PC-3 (cell line): ENCODE measurements around the gene NFYB. TPM values are rescaled to one million over a fixed set of nuclear protein-coding genes. Genes with fewer than 3 reads are reported as not detected.

Experiments
- ATAC-seq: fragments of 200-7000 bp; cut with Tn5 transposase; 2 replicates; pipeline ENCODE4 v1.9.1; 2020; ENCODE audit warnings: mild to moderate bottlenecking, moderate library complexity
- Bru-seq: library from RNA; stranded (reverse); fragments of 400-500 nt; gene quantifications from one replicate; lab custom pipeline; 2021; lab: Mats Ljungman, UMichigan
- BruChase-seq, 2 experiments: library from RNA; stranded (reverse); fragments of 400-500 nt; gene quantifications; one replicate each; lab custom pipeline; 2021; lab: Mats Ljungman, UMichigan
- BruUV-seq: library from RNA; stranded (reverse); fragments of 400-500 nt; replicated peaks from 2 replicates; lab custom pipeline; 2021; lab: Mats Ljungman, UMichigan
- CTCF ChIA-PET: fragments of 300-600 bp; sonication (Branson Sonifier 250); formaldehyde crosslinking; loops from one replicate; lab custom pipeline; 2022; ENCODE audit warnings: antibody characterized with exemption; lab: Charles Lee
- POLR2A ChIA-PET: fragments of 300-600 bp; sonication (Branson Sonifier 250); formaldehyde crosslinking; loops from one replicate; lab custom pipeline; 2022; ENCODE audit warnings: antibody characterized with exemption; ENCODE audit not compliant: unreplicated experiment; lab: Charles Lee
- DNase-seq: peaks from one replicate; pipeline ENCODE4 v3.0.0-alpha.2; 2015
- H2AFZ ChIP-seq: fragments of 300-600 bp; sonication (generic); 2 replicates; pipeline ENCODE4 v1.6.0; 2016; ENCODE audit warnings: antibody characterized with exemption, low read length
- H3F3A ChIP-seq: fragments of 300-600 bp; sonication (generic); one replicate; pipeline ENCODE4 v1.6.0; 2017; ENCODE audit warnings: antibody characterized with exemption, low read length, control low read depth, mild to moderate bottlenecking; ENCODE audit not compliant: unreplicated experiment
- H3K27ac ChIP-seq: fragments of 300-600 bp; sonication (generic); 2 replicates; pipeline ENCODE4 v1.5.1; 2016; ENCODE audit warnings: mild to moderate bottlenecking, low read length
- H3K27me3 ChIP-seq: fragments of 300-600 bp; sonication (generic); 2 replicates; pipeline ENCODE4 v1.6.1; 2016; ENCODE audit warnings: low read length, mixed read lengths
- H3K36me3 ChIP-seq: fragments of 300-600 bp; sonication (generic); 2 replicates; pipeline ENCODE4 v1.6.1; 2016; ENCODE audit warnings: low read depth, mixed run types, low read length, mixed read lengths
- H3K4me1 ChIP-seq: fragments of 300-600 bp; sonication (generic); 2 replicates; pipeline ENCODE4 v1.5.1; 2016; ENCODE audit warnings: low read length; ENCODE audit not compliant: insufficient read depth
- H3K4me2 ChIP-seq: fragments of 300-600 bp; sonication (generic); 2 replicates; pipeline ENCODE4 v1.6.0; 2016; ENCODE audit warnings: low read length
- H3K4me3 ChIP-seq: fragments of 300-600 bp; sonication (generic); 2 replicates; pipeline ENCODE4 v1.5.1; 2016; ENCODE audit warnings: mild to moderate bottlenecking, low read length, mixed read lengths
- H3K79me2 ChIP-seq: fragments of 300-600 bp; sonication (generic); 2 replicates; pipeline ENCODE4 v1.6.1; 2017; ENCODE audit warnings: low read length, mixed read lengths
- H3K9ac ChIP-seq: fragments of 300-600 bp; sonication (generic); 2 replicates; pipeline ENCODE4 v1.6.0; 2016; ENCODE audit warnings: mild to moderate bottlenecking, low read length
- H3K9me2 ChIP-seq: fragments of 300-600 bp; sonication (generic); replicated peaks from 2 replicates; pipeline ENCODE4 v1.6.1; 2016; ENCODE audit warnings: mixed run types, low read length, mixed read lengths
- H3K9me3 ChIP-seq: fragments of 300-600 bp; sonication (generic); 2 replicates; pipeline ENCODE4 v1.6.1; 2016; ENCODE audit warnings: low read length, mixed read lengths
- H4K20me1 ChIP-seq: fragments of 300-600 bp; sonication (generic); 2 replicates; pipeline ENCODE4 v1.6.1; 2016; ENCODE audit warnings: low read length, mixed read lengths
- EZH2 ChIP-seq: fragments of 300-600 bp; sonication (generic); IDR thresholded peaks from one replicate; pipeline ENCODE4 v1.6.1; 2017; ENCODE audit warnings: antibody characterized with exemption, mild to moderate bottlenecking, low read length; ENCODE audit not compliant: unreplicated experiment
- EZH2phosphoT487 ChIP-seq: fragments of 300-600 bp; sonication (generic); IDR thresholded peaks from 2 replicates; pipeline ENCODE4 v1.6.1; 2018; ENCODE audit warnings: mild to moderate bottlenecking, antibody characterized with exemption, low read length, borderline replicate concordance
- intact Hi-C: fragments of 100-400 bp; cut with micrococcal nuclease; formaldehyde crosslinking; loops from 2 replicates; pipeline ENCODE4 v1.9.0; 2023
- long read RNA-seq: library from polyadenylated mRNA; unstranded; transcript quantifications from one replicate; pipeline ENCODE4 v2.0.0, GENCODE V29; 2021; ENCODE audit not compliant: unreplicated experiment
- total RNA-seq: library from RNA; depleted of rRNA; stranded (reverse); fragments of >200 nt; gene quantifications from 2 replicates; pipeline ENCODE4 v1.2.3, GENCODE V29; 2014; rRNA removed
- TF ChIP-seq, protein P1 (sequence below): fragments of 300-600 bp; sonication (generic); conservative IDR thresholded peaks from 2 replicates; pipeline ENCODE4 v1.5.1; 2017; ENCODE audit warnings: antibody characterized with exemption, low read depth, mild to moderate bottlenecking, low read length

The NFYB gene
- total RNA-seq (20.6 and 21.7 TPM in 2 replicates), Bru-seq, nascent RNA (percentile 73 among the genes with signal in this experiment), BruChase-seq, experiment 1, labeled RNA remaining after a 6-hour chase (percentile 73 among the genes with signal in this experiment), BruChase-seq, experiment 2, labeled RNA remaining after a 2-hour chase (percentile 75 among the genes with signal in this experiment)
- long read RNA-seq, transcript NFYB-205 (8 exons, 1,727 nt), result minor isoform, 14 of 81 reads
- long read RNA-seq, transcript NFYB-201 (8 exons, 3,512 nt), result major isoform, 18 of 81 reads
- long read RNA-seq, partial matches to known transcripts, result 8 of 81 reads
- long read RNA-seq, other reads (novel, unspliced or antisense), result 41 of 81 reads

GRCh38 chr12:104137902-104138796 is at the start of gene NFYB:
TSS of gene NFYB (minus strand) at chr12:104138210. CDS start at chr12:104135453, 2,757 bp downstream.
- intact Hi-C loops, result loop anchor here (5.0 kb wide), 1 partner anchor 149 kb away; no protein-coding TSS in a partner anchor
- CTCF ChIA-PET, result no interaction called here

GRCh38 chr12:104187446-104188155 is 49.6 kb upstream of the NFYB start:
- TF ChIP-seq, protein P1, sequence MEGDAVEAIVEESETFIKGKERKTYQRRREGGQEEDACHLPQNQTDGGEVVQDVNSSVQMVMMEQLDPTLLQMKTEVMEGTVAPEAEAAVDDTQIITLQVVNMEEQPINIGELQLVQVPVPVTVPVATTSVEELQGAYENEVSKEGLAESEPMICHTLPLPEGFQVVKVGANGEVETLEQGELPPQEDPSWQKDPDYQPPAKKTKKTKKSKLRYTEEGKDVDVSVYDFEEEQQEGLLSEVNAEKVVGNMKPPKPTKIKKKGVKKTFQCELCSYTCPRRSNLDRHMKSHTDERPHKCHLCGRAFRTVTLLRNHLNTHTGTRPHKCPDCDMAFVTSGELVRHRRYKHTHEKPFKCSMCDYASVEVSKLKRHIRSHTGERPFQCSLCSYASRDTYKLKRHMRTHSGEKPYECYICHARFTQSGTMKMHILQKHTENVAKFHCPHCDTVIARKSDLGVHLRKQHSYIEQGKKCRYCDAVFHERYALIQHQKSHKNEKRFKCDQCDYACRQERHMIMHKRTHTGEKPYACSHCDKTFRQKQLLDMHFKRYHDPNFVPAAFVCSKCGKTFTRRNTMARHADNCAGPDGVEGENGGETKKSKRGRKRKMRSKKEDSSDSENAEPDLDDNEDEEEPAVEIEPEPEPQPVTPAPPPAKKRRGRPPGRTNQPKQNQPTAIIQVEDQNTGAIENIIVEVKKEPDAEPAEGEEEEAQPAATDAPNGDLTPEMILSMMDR, result no peak
- no peak for TF ChIP-seq EZH2phosphoT487
- TF ChIP-seq EZH2, result no peak
- H3K27ac ChIP-seq, result no peak overlapping the region
- no peaks in the 10 kb centered on the region for H3K79me2 ChIP-seq
- H3K9me3 ChIP-seq, result peaks cover 8% of the 10 kb centered on the region; the same call in 1 of the 2 replicates
- ChIA-PET CTCF (no interaction called here), POLR2A (interaction anchor here (0.7 kb wide), 1 partner anchor 409 kb away, joined by 12 read pairs; no protein-coding TSS in a partner anchor)
- H3K27me3 ChIP-seq, result no peaks in the 10 kb centered on the region
- DNase-seq (no peak), ATAC-seq (peak; percentile 50)
- H3K9ac ChIP-seq, result no peak overlapping the region
- no peaks in the 10 kb centered on the region for H3K4me1 ChIP-seq
- no peak overlapping the region for H3K4me3 ChIP-seq
- no TSS peak for BruUV-seq
- H3K36me3 ChIP-seq, result no peaks in the 10 kb centered on the region
- intact Hi-C loops, result no loop called here
- H3K4me2 ChIP-seq, result no peak overlapping the region
- no peaks in the 10 kb centered on the region for H3K9me2 ChIP-seq
- H4K20me1 ChIP-seq, result no peaks in the 10 kb centered on the region
- no peak overlapping the region for H2AFZ ChIP-seq
- no peaks in the 10 kb centered on the region for H3F3A ChIP-seq

More at GRCh38 chr12:104137902-104138796, at the start of gene NFYB:
- Histone ChIP-seq H3K9me2 (no peaks in the 10 kb centered on the region), H4K20me1 (no peaks in the 10 kb centered on the region), H3K4me1 (peaks cover 25% of the 10 kb centered on the region), H3K9ac (peak within 1 kb of the TSS; percentile 86), H3K27me3 (no peaks in the 10 kb centered on the region), H3K36me3 (peaks cover 3% of the 10 kb centered on the region; the same call in 1 of the 2 replicates), H3K27ac (no peak within 1 kb of the TSS), H3K4me2 (peak within 1 kb of the TSS; percentile 98), H3F3A (no peaks in the 10 kb centered on the region), H3K9me3 (no peaks in the 10 kb centered on the region), H3K4me3 (peak within 1 kb of the TSS; percentile 98), H2AFZ (peak within 1 kb of the TSS; percentile 68), H3K79me2 (peaks cover 31% of the 10 kb centered on the region)
- ATAC-seq, result peak; percentile 95
- peak; percentile 99 for DNase-seq
- TF ChIP-seq EZH2 (no peak), EZH2phosphoT487 (no peak)
- TF ChIP-seq, protein P1, result no peak
- BruUV-seq, result TSS peak; percentile 79
- POLR2A ChIA-PET, result interaction anchor here (0.5 to 1.1 kb wide), 12 partner anchors 17 to 1216 kb away, joined by 3 to 11 read pairs (median 4); partner anchors contain the start of gene TDG
